GM23338 (cell line): ENCODE measurements around the gene ANKRD31. TPM values are rescaled to one million over a fixed set of nuclear protein-coding genes. Genes with fewer than 3 reads are reported as not detected.

Experiments used
- ATAC-seq: fragments of 200-7000 bp; cut with Tn5 transposase; 3 replicates; pipeline ENCODE4 v1.9.1; 2020
- DNase-seq: peaks from one replicate; pipeline ENCODE4 v3.0.0-alpha.2; 2015; ENCODE audit warnings: low spot score
- H2AFZ ChIP-seq: fragments of 200-600 bp; sonication (generic); 2 replicates; pipeline ENCODE4 v1.8.0; 2016; ENCODE audit warnings: antibody characterized with exemption, mild to moderate bottlenecking, moderate library complexity
- H3F3A ChIP-seq: fragments of 200-600 bp; sonication (generic); replicated peaks from 2 replicates; pipeline ENCODE4 v1.8.0; 2017; ENCODE audit warnings: antibody characterized with exemption, mixed run types, low read depth
- H3K27ac ChIP-seq: fragments of 200-600 bp; sonication (generic); 2 replicates; pipeline ENCODE4 v1.6.1; 2016; ENCODE audit warnings: low read depth
- H3K27me3 ChIP-seq: fragments of 200-600 bp; sonication (generic); 2 replicates; pipeline ENCODE4 v1.8.0; 2016; ENCODE audit warnings: mild to moderate bottlenecking, mixed run types, moderate library complexity; ENCODE audit not compliant: insufficient read depth
- H3K36me3 ChIP-seq: fragments of 200-600 bp; sonication (generic); 2 replicates; pipeline ENCODE4 v1.8.0; 2016; ENCODE audit warnings: mild to moderate bottlenecking; ENCODE audit not compliant: insufficient read depth
- H3K4me1 ChIP-seq: fragments of 200-600 bp; sonication (generic); 2 replicates; pipeline ENCODE4 v1.8.0; 2016; ENCODE audit warnings: mild to moderate bottlenecking, moderate library complexity; ENCODE audit not compliant: insufficient read depth
- H3K4me2 ChIP-seq: fragments of 200-600 bp; sonication (generic); 2 replicates; pipeline ENCODE4 v1.7.1; 2017; ENCODE audit warnings: mixed run types
- H3K4me3 ChIP-seq: fragments of 200-600 bp; sonication (generic); 2 replicates; pipeline ENCODE4 v1.6.1; 2016; ENCODE audit warnings: mixed run types
- H3K79me2 ChIP-seq: fragments of 200-600 bp; sonication (generic); replicated peaks from 2 replicates; pipeline ENCODE4 v1.8.0; 2017; ENCODE audit warnings: mild to moderate bottlenecking; ENCODE audit not compliant: insufficient read depth
- H3K9me2 ChIP-seq: fragments of 200-600 bp; sonication (generic); 2 replicates; pipeline ENCODE4 v1.8.0; 2017; ENCODE audit not compliant: insufficient read depth
- H4K20me1 ChIP-seq: fragments of 200-600 bp; sonication (generic); replicated peaks from 2 replicates; pipeline ENCODE4 v1.8.0; 2017; ENCODE audit warnings: mild to moderate bottlenecking; ENCODE audit not compliant: insufficient read depth
- H3K27ac Mint-ChIP-seq: 2 replicates; pipeline ENCODE4 v1.8.0; 2020; ENCODE audit warnings: inconsistent platforms, mild to moderate bottlenecking, moderate library complexity, mixed read lengths
- H3K27me3 Mint-ChIP-seq: 3 replicates; pipeline ENCODE4 v1.8.0; 2022; ENCODE audit warnings: low read depth, mild to moderate bottlenecking, moderate library complexity, mixed read lengths, inconsistent platforms; ENCODE audit not compliant: insufficient read depth, poor library complexity
- H3K36me3 Mint-ChIP-seq: 3 replicates; pipeline ENCODE4 v1.8.0; 2021; ENCODE audit warnings: low read depth, mild to moderate bottlenecking, inconsistent platforms, moderate library complexity, mixed read lengths
- H3K4me1 Mint-ChIP-seq: 3 replicates; pipeline ENCODE4 v1.8.0; 2020; ENCODE audit warnings: mild to moderate bottlenecking, inconsistent platforms, mixed read lengths
- H3K4me3 Mint-ChIP-seq: 3 replicates; pipeline ENCODE4 v1.8.0; 2021; ENCODE audit warnings: moderate library complexity, mild to moderate bottlenecking, inconsistent platforms, mixed read lengths
- H3K9me3 Mint-ChIP-seq: 3 replicates; pipeline ENCODE4 v1.8.0; 2020; ENCODE audit warnings: moderate library complexity, mild to moderate bottlenecking, inconsistent platforms, mixed read lengths
- CREB1 ChIP-seq: fragments of 250-450 bp; sonication (Bioruptor Pico); IDR thresholded peaks from 2 replicates; pipeline ENCODE4 v1.5.0; 2020; ENCODE audit warnings: low read depth, mild to moderate bottlenecking, moderate library complexity
- EZH2 ChIP-seq: fragments of 200-600 bp; sonication (generic); IDR thresholded peaks from one replicate; pipeline ENCODE4 v1.8.0; 2017; ENCODE audit warnings: antibody characterized with exemption, mild to moderate bottlenecking, low read depth; ENCODE audit not compliant: unreplicated experiment
- EZH2phosphoT487 ChIP-seq: fragments of 200-600 bp; sonication (generic); IDR thresholded peaks from one replicate; pipeline ENCODE4 v1.8.1; 2018; ENCODE audit warnings: antibody characterized with exemption; ENCODE audit not compliant: unreplicated experiment
- JUNB ChIP-seq: IDR thresholded peaks from one replicate; pipeline ENCODE4 v1.6.1; 2016; ENCODE audit warnings: antibody characterized with exemption; ENCODE audit not compliant: unreplicated experiment
- NANOG ChIP-seq: IDR thresholded peaks from 2 replicates; pipeline ENCODE4 v1.6.1; 2016; ENCODE audit warnings: antibody characterized with exemption, borderline replicate concordance
- POLR2AphosphoS5 ChIP-seq: IDR thresholded peaks from 2 replicates; pipeline ENCODE4 v1.6.1; 2016; ENCODE audit warnings: antibody characterized with exemption, low read depth
- STAT1 ChIP-seq: IDR thresholded peaks from one replicate; pipeline ENCODE4 v1.6.1; 2016; ENCODE audit warnings: antibody characterized with exemption; ENCODE audit not compliant: unreplicated experiment
- ZNF114 ChIP-seq: fragments of 250-450 bp; sonication (Bioruptor Pico); IDR thresholded peaks from 2 replicates; pipeline ENCODE4 v1.5.0; 2020; ENCODE audit warnings: mild to moderate bottlenecking, moderate library complexity
- ZNF331 ChIP-seq: fragments of 250-450 bp; sonication (Bioruptor Pico); IDR thresholded peaks from 2 replicates; pipeline ENCODE4 v1.5.0; 2020; ENCODE audit warnings: low read depth, mild to moderate bottlenecking, moderate library complexity
- polyA plus RNA-seq: library from polyadenylated mRNA; unstranded; fragments of >200 nt; fragmentation: Nextera tagmentation; extraction: Ambion mirVana; gene quantifications from 2 replicates; pipeline ENCODE4 v1.2.1, GENCODE V29; 2016
- total RNA-seq: library from RNA; depleted of rRNA; stranded (reverse); fragments of >200 nt; shearing (Covaris generic); gene quantifications from 2 replicates; pipeline ENCODE4 v1.2.3, GENCODE V29; 2014
- TF ChIP-seq, protein P1 (sequence below): IDR thresholded peaks from one replicate; pipeline ENCODE4 v1.6.1; 2018; ENCODE audit warnings: antibody characterized with exemption; ENCODE audit not compliant: unreplicated experiment
- TF ChIP-seq, protein P2 (sequence below): IDR thresholded peaks from 2 replicates; pipeline ENCODE4 v1.6.1; 2016; ENCODE audit warnings: antibody characterized with exemption
- TF ChIP-seq, protein P3 (sequence below), 2 experiments: fragments of 200-600 bp in 1 of 2; sonication (generic) in 1 of 2; conservative IDR thresholded peaks; 2 replicates each; pipeline versions ENCODE4 v1.5.1 to v1.6.1; 2016 to 2017; ENCODE audit warnings: antibody characterized with exemption in 2 of 2, low read depth in 2 of 2, mild to moderate bottlenecking in 2 of 2, moderate library complexity in 1 of 2

ANKRD31 gene
- total and polyA plus RNA-seq, 2 experiments from 2014 or later = 0.18 to 0.59 TPM

DNA sequence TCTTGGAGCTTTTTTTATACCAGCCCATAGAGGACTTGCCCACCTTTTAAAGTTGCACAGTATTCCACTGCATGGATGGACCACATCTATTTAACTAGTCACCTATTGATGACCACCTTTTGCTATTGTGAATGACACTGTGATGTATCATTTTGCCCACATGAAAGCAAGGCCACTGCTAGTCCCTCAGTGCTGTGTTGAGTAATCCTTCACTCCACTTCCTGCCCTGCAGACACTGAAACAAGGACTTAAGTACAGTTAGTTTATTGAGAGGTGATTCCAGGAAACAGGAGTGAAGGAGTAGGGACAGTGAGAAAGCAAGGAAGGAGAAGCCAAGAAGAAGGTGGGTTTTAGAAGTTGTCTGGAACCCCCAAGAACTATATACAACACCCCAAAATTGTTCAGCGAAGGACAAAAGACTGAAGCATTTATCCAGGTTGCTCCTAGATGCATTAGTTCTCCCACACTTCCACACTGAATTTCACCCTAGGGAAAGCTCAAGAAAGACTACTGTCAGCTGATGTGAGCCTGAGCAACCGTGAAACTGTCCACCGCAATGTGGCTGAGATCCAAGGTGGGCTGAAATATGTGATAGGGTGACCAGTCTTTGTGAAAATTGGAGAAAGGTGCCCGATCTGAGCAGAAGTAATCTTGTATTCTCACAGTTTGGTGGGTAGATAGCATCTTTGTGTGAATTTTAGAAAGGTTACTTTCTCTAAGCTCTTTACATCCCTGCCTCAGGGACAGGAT lies 45.2 kb upstream of the ANKRD31 start (continued):
- TF ChIP-seq, protein P1, sequence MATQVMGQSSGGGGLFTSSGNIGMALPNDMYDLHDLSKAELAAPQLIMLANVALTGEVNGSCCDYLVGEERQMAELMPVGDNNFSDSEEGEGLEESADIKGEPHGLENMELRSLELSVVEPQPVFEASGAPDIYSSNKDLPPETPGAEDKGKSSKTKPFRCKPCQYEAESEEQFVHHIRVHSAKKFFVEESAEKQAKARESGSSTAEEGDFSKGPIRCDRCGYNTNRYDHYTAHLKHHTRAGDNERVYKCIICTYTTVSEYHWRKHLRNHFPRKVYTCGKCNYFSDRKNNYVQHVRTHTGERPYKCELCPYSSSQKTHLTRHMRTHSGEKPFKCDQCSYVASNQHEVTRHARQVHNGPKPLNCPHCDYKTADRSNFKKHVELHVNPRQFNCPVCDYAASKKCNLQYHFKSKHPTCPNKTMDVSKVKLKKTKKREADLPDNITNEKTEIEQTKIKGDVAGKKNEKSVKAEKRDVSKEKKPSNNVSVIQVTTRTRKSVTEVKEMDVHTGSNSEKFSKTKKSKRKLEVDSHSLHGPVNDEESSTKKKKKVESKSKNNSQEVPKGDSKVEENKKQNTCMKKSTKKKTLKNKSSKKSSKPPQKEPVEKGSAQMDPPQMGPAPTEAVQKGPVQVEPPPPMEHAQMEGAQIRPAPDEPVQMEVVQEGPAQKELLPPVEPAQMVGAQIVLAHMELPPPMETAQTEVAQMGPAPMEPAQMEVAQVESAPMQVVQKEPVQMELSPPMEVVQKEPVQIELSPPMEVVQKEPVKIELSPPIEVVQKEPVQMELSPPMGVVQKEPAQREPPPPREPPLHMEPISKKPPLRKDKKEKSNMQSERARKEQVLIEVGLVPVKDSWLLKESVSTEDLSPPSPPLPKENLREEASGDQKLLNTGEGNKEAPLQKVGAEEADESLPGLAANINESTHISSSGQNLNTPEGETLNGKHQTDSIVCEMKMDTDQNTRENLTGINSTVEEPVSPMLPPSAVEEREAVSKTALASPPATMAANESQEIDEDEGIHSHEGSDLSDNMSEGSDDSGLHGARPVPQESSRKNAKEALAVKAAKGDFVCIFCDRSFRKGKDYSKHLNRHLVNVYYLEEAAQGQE = no peak
- TF ChIP-seq, protein P2, sequence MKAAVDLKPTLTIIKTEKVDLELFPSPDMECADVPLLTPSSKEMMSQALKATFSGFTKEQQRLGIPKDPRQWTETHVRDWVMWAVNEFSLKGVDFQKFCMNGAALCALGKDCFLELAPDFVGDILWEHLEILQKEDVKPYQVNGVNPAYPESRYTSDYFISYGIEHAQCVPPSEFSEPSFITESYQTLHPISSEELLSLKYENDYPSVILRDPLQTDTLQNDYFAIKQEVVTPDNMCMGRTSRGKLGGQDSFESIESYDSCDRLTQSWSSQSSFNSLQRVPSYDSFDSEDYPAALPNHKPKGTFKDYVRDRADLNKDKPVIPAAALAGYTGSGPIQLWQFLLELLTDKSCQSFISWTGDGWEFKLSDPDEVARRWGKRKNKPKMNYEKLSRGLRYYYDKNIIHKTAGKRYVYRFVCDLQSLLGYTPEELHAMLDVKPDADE = no peak
- TF ChIP-seq NANOG (no peak), CREB1 (CRISPR knock-in tag) (no peak), EZH2 (no peak)

DNA sequence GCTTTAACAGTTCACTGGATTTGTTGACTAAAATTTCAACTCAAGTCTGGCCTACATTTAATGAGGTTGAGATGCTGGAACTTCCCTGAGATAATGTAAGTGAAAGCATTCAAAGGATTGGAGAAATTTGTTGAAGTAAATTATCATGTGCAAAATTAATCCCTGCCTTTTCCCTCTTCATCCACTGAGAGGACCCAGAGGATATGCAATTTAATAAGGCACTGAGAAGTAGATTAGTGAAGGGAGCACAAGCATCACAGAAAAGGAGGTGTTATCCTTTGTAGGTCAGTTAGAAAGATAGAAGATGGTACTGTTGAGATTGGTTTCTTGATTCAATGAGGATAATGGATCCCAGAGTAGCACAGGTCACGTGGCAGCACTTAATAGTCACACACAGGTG lies 42.6 kb upstream of the ANKRD31 start:
- no peaks in the 10 kb centered on the region for H3F3A ChIP-seq
- peaks cover 6% of the 10 kb centered on the region; the same call in 1 of the 3 replicates for H3K36me3 Mint-ChIP-seq
- H3K36me3 ChIP-seq = no peaks in the 10 kb centered on the region
- H4K20me1 ChIP-seq = no peaks in the 10 kb centered on the region
- H3K27ac Mint-ChIP-seq = no peak overlapping the region
- no peak for DNase-seq
- H3K9me2 ChIP-seq = 0 out of 2 replicates have a peak, but pooled peaks cover 3% of the 10 kb centered on the region
- H3K4me1 Mint-ChIP-seq = peaks cover 29% of the 10 kb centered on the region
- no peak overlapping the region for H2AFZ ChIP-seq
- H3K27ac ChIP-seq = no peak overlapping the region
- H3K4me3 Mint-ChIP-seq = no peak overlapping the region
- no peaks in the 10 kb centered on the region for H3K9me3 Mint-ChIP-seq
- no peak overlapping the region for H3K4me2 ChIP-seq
- ATAC-seq = no peak
- peaks cover 30% of the 10 kb centered on the region for H3K4me1 ChIP-seq
- H3K27me3 ChIP-seq = no peaks in the 10 kb centered on the region
- peaks cover 9% of the 10 kb centered on the region for H3K27me3 Mint-ChIP-seq
- no peak overlapping the region for H3K4me3 ChIP-seq
- H3K79me2 ChIP-seq = no peaks in the 10 kb centered on the region
- TF ChIP-seq NANOG (no peak), POLR2AphosphoS5 (no peak), STAT1 (no peak), JUNB (no peak), EZH2phosphoT487 (no peak), ZNF114 (no peak), EZH2 (no peak), ZNF331 (CRISPR knock-in tag) (no peak)
- TF ChIP-seq, protein P3, sequence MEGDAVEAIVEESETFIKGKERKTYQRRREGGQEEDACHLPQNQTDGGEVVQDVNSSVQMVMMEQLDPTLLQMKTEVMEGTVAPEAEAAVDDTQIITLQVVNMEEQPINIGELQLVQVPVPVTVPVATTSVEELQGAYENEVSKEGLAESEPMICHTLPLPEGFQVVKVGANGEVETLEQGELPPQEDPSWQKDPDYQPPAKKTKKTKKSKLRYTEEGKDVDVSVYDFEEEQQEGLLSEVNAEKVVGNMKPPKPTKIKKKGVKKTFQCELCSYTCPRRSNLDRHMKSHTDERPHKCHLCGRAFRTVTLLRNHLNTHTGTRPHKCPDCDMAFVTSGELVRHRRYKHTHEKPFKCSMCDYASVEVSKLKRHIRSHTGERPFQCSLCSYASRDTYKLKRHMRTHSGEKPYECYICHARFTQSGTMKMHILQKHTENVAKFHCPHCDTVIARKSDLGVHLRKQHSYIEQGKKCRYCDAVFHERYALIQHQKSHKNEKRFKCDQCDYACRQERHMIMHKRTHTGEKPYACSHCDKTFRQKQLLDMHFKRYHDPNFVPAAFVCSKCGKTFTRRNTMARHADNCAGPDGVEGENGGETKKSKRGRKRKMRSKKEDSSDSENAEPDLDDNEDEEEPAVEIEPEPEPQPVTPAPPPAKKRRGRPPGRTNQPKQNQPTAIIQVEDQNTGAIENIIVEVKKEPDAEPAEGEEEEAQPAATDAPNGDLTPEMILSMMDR (conservative IDR thresholded peaks at IDR 0.05; ENCODE audit: low read depth in 2 of 2) = no peak
- TF ChIP-seq, protein P2 = no peak
- TF ChIP-seq, protein P1 = no peak
